Measurements from ENCODE around the gene MICAL2. TPM values are rescaled to one million over a fixed set of nuclear protein-coding genes. Genes with fewer than 3 reads are reported as not detected.

Gene MICAL2
- total and polyA plus RNA-seq, 2 of the 8 experiments (the other 6 are each of a cell fraction or from before 2014, with no cell fraction given), result 1.3 to 4.1 TPM

- Histone ChIP-seq H2BK5ac (ENCODE audit: low read depth, low read length) (no peak overlapping the region), H3K4me2 (ENCODE audit: insufficient read depth in 1 of 2, low read depth in 2 of 2, low read length in 2 of 2) (no peak overlapping the region), H3K27ac (ENCODE audit: low read depth, low read length) (no peak overlapping the region), H3K27me3 (replicated peaks in 1 of 4; ENCODE audit: control insufficient read depth in 3 of 4, extremely low read depth in 1 of 4, insufficient read depth in 3 of 4, low read length in 3 of 4) (no peaks in the 10 kb centered on the region), H3K18ac (ENCODE audit: extremely low read depth, low read length) (no peak overlapping the region), H2BK20ac (ENCODE audit: low read length) (no peak overlapping the region), H2BK120ac (replicated peaks; ENCODE audit: low read depth, low read length) (no peak overlapping the region), H4K91ac (replicated peaks; ENCODE audit: insufficient read length, low read length) (no peak overlapping the region), H3K79me2 (ENCODE audit: control insufficient read depth in 1 of 2, insufficient read depth in 2 of 2, low read length in 2 of 2) (no peaks in the 10 kb centered on the region), H3K23me2 (ENCODE audit: low read depth, low read length) (no peaks in the 10 kb centered on the region), H3K9ac (replicated peaks in 1 of 4; ENCODE audit: extremely low read depth in 1 of 4, low read depth in 3 of 4, low read length in 3 of 4) (no peak overlapping the region; a peak in 1 of 7 replicates), H3K9me3 (ENCODE audit: insufficient read depth in 2 of 2, low read depth in 1 of 2, low read length in 1 of 2) (no peaks in the 10 kb centered on the region), H3K23ac (ENCODE audit: insufficient read length) (no peak overlapping the region), H2BK15ac (ENCODE audit: low read length) (no peak overlapping the region), H3K56ac (replicated peaks; ENCODE audit: insufficient read length, low read depth, low read length) (no peak overlapping the region), H3K4me3 (ENCODE audit: extremely low read depth in 1 of 4, insufficient read depth in 2 of 4, low read depth in 3 of 4, low read length in 4 of 4) (no peak overlapping the region), H4K20me1 (replicated peaks in 1 of 2; ENCODE audit: control insufficient read depth in 1 of 2, insufficient read depth in 2 of 2, low read length in 2 of 2) (no peaks in the 10 kb centered on the region), H2AK5ac (ENCODE audit: low read depth, low read length) (no peak overlapping the region), H3K4ac (replicated peaks; ENCODE audit: insufficient read length, low read depth, low read length) (no peak overlapping the region), H2BK12ac (ENCODE audit: low read depth, low read length) (no peak overlapping the region), H3K36me3 (ENCODE audit: control insufficient read depth in 2 of 4, insufficient read depth in 4 of 4, low read length in 3 of 4) (no peaks in the 10 kb centered on the region), H3K4me1 (replicated peaks in 1 of 4; ENCODE audit: control insufficient read depth in 3 of 4, insufficient read depth in 4 of 4, low read length in 3 of 4) (peaks cover 3 to 14% (median 11%) of the 10 kb centered on the region in 4 experiments), H4K8ac (ENCODE audit: extremely low read depth, insufficient read depth, low read length) (no peak overlapping the region), H3K79me1 (ENCODE audit: low read depth, low read length) (no peaks in the 10 kb centered on the region), H2AFZ (ENCODE audit: low read length) (no peak overlapping the region), H3K14ac (ENCODE audit: insufficient read length) (no peak overlapping the region), H4K5ac (ENCODE audit: insufficient read length, low read depth, low read length) (no peak overlapping the region)
- ChIA-PET CTCF (ENCODE audit: partially characterized antibody) (interaction anchor here (0.6 to 7.0 kb wide), 9 partner anchors 13 to 197 kb away, joined by 3 to 37 read pairs (median 4); no protein-coding TSS in a partner anchor), POLR2A (ENCODE audit: partially characterized antibody) (no interaction called here)
- FAIRE-seq, result no peak
- 82% methylated on average over 4 of the region's 4 CpGs; no CpG with 5 or more reads in 1 of the 2 experiments for WGBS, 2 experiments (ENCODE audit: extremely low coverage in 1 of 2, insufficient coverage in 1 of 2, insufficient read length in 1 of 2, insufficient replicate concordance in 2 of 2, low coverage in 1 of 2, low lambda C conversion rate in 2 of 2, missing lambda C conversion rate in 1 of 2)
- DNase-seq (ENCODE audit: low read depth in 1 of 2, low spot score in 2 of 2), result no peak
- TF ChIP-seq HDAC6 (IDR thresholded peaks at IDR 0.05; ENCODE audit: low read depth, low read length), result no peak
- no peak for TF ChIP-seq EP300 (IDR thresholded peaks at IDR 0.05; ENCODE audit: borderline replicate concordance in 1 of 2, low read depth in 2 of 2, low read length in 2 of 2)
- TF ChIP-seq, protein P1, sequence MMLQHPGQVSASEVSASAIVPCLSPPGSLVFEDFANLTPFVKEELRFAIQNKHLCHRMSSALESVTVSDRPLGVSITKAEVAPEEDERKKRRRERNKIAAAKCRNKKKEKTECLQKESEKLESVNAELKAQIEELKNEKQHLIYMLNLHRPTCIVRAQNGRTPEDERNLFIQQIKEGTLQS (IDR thresholded peaks at IDR 0.05; ENCODE audit: insufficient read depth, low read depth, low read length), result no peak
- no peak for TF ChIP-seq RFX5 (IDR thresholded peaks at IDR 0.05; ENCODE audit: borderline replicate concordance, low read depth, low read length)
- no peak for TF ChIP-seq SIRT6 (IDR thresholded peaks at IDR 0.05; ENCODE audit: low read length)
- TF ChIP-seq SAP30 (IDR thresholded peaks at IDR 0.05; ENCODE audit: insufficient read depth, insufficient replicate concordance, low read length), result no peak
- TF ChIP-seq GABPA (IDR thresholded peaks at IDR 0.05; ENCODE audit: borderline replicate concordance, insufficient read depth, low read length), result no peak
- TF ChIP-seq PHF8 (conservative IDR thresholded peaks at IDR 0.05; ENCODE audit: low read depth, low read length), result no peak
- no peak for TF ChIP-seq TAF1 (IDR thresholded peaks at IDR 0.05; ENCODE audit: low read depth, low read length)
- TF ChIP-seq SIX5 (IDR thresholded peaks at IDR 0.05; ENCODE audit: low read depth, low read length), result no peak
- TF ChIP-seq CBX8 (IDR thresholded peaks at IDR 0.05; ENCODE audit: borderline replicate concordance, low read depth, low read length), result no peak
- TF ChIP-seq CEBPB (IDR thresholded peaks at IDR 0.05; ENCODE audit: low read depth, low read length), result no peak
Measured at GRCh38 chr11:12090061-12090591, 20.3 kb upstream of the MICAL2 start.

All from H1 (cell line).